Measurements from ENCODE around the gene CLEC18B. TPM values are rescaled to one million over a fixed set of nuclear protein-coding genes. Genes with fewer than 3 reads are reported as not detected.

The CLEC18B gene
- total and polyA plus RNA-seq, 12 donors, result 0.29 to 0.77 (median 0.44) TPM; not detected in 5

- TF ChIP-seq CTCF (IDR thresholded peaks at IDR 0.05), result no peak
- no peak for ATAC-seq
- no peaks in the 10 kb centered on the region for H3K27me3 ChIP-seq
- DNase-seq, result no peak
- no peaks in the 10 kb centered on the region for H3K9me3 ChIP-seq
- intact Hi-C loops (cut with DNase I), result no loop called here
- 62 to 72% methylated on average over 6 of the region's 6 CpGs for WGBS, 2 donors
- H3K4me1 ChIP-seq, result peaks cover 0 to 10% (median 0%) of the 10 kb centered on the region in 9 donors
- peaks cover 6 to 100% (median 63%) of the 10 kb centered on the region in 9 donors for H3K36me3 ChIP-seq
- H3K27ac ChIP-seq, result peak overlapping the region in 2 of 10 donors; percentile 26 to 38
- no peak overlapping the region for H3K4me3 ChIP-seq
Measured at GRCh38 chr16:74465851-74466685, 44.8 kb upstream of the CLEC18B start.

- 81 to 83% methylated on average over 7 of the region's 7 CpGs for WGBS, 2 donors
- TF ChIP-seq CTCF (IDR thresholded peaks at IDR 0.05), result no peak
- H3K36me3 ChIP-seq, result peaks cover 6 to 100% (median 64%) of the 10 kb centered on the region in 9 donors
- peak overlapping the region in 1 of 10 donors; percentile 38 for H3K27ac ChIP-seq
- no peaks in the 10 kb centered on the region for H3K27me3 ChIP-seq
- ATAC-seq, result peak in 2 of 8 donors; percentile 38 to 57
- H3K4me1 ChIP-seq, result peaks cover 0 to 10% (median 0%) of the 10 kb centered on the region in 9 donors
- intact Hi-C loops (cut with DNase I), result no loop called here
- no peaks in the 10 kb centered on the region for H3K9me3 ChIP-seq
- no peak overlapping the region for H3K4me3 ChIP-seq
- DNase-seq, result no peak
Measured at GRCh38 chr16:74465281-74465680, 44.0 kb upstream of the CLEC18B start.

- Histone ChIP-seq H3K36me3 (peaks cover 0 to 100% (median 63%) of the 10 kb centered on the region in 9 donors), H3K27me3 (no peaks in the 10 kb centered on the region), H3K9me3 (no peaks in the 10 kb centered on the region), H3K4me3 (no peak overlapping the region), H3K27ac (no peak overlapping the region), H3K4me1 (peaks cover 0 to 10% (median 0%) of the 10 kb centered on the region in 9 donors)
- intact Hi-C loops (cut with DNase I), result no loop called here
- TF ChIP-seq CTCF (IDR thresholded peaks at IDR 0.05), result no peak
- DNase-seq (no peak), ATAC-seq (no peak)
- 94 to 100% methylated on average over 2 of the region's 2 CpGs for WGBS, 2 donors
Measured at GRCh38 chr16:74463888-74464287, 42.6 kb upstream of the CLEC18B start.

- intact Hi-C loops (cut with DNase I), result no loop called here
Measured at GRCh38 chr16:74462361-74462760, 41.1 kb upstream of the CLEC18B start.

More at GRCh38 chr16:74462361-74462760, 41.1 kb upstream of the CLEC18B start:
- Histone ChIP-seq H3K27me3 (no peaks in the 10 kb centered on the region), H3K9me3 (no peaks in the 10 kb centered on the region), H3K4me1 (peaks cover 0 to 10% (median 0%) of the 10 kb centered on the region in 9 donors), H3K27ac (no peak overlapping the region), H3K4me3 (no peak overlapping the region), H3K36me3 (peaks cover 0 to 100% (median 54%) of the 10 kb centered on the region in 9 donors)
- DNase-seq (no peak), ATAC-seq (no peak)
- TF ChIP-seq CTCF (IDR thresholded peaks at IDR 0.05), result no peak
- WGBS, 2 donors, result 93 to 95% methylated on average over 4 of the region's 4 CpGs

Data from heart right ventricle (tissue), 16 donors.